T-helper 2 cell (primary cell): ENCODE results near the gene TTC16.

ENCODE experiments used
- DNase-seq, 5 experiments: peaks; one replicate each; pipeline versions ENCODE4 v3.0.0 to v3.0.0-alpha.2; 2012 to 2022

TTC16 gene

DNA sequence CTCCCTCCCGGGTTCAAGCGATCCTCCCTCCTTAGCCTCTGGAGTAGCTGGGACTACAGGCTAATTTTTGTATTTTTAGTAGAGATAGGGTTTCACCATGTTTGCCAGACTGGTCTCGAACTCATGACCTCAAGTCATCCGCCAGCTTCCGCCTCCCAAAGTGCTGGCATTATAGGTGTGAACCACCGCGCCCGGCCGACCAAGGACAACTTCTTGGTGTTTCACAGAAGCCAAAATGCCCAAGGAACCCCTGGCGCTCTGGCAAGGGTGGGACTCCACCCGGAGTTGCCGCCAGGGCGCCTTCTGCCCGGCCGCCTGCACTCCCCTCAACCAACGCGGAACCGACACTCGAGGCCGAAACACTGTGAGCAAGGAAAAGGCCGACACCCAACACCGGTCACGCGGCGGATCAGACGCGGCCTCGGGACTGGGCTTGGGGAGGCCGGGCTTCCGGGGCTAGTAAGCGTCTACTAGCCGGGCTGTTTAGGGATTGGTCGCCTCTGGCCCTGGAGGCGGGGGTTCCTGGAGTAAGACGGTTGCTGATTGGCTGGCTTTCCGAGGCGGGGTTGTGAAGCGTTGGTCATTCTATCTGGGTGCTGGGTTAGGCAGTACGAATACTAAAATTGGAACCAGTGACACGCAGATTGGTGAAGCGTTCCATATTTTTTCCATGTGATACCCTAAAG is 16.8 kb upstream of the TTC16 start:
- peak; percentile 50 to 91 (median 76) for DNase-seq

DNA sequence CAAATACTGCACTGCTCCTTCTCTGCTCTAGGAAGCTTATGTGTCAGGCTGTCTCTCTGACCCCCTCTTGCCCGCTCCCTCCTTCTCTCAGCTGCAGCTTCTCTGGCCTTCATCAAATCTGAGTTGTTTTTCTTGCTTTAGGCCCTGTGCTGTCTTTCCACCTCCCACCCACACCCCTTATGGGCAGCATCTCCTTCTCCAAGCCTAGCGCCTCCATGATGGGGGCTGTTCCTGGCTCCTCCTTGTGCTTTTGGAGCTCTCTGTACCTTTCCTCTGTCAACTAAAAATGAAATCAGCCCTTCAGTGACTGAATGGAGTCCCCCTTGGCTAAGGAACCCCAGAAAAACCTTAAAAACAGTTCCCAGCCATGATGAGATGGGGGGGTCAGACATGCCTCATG is 15.7 kb upstream of the TTC16 start:
- DNase-seq = no peak

DNA sequence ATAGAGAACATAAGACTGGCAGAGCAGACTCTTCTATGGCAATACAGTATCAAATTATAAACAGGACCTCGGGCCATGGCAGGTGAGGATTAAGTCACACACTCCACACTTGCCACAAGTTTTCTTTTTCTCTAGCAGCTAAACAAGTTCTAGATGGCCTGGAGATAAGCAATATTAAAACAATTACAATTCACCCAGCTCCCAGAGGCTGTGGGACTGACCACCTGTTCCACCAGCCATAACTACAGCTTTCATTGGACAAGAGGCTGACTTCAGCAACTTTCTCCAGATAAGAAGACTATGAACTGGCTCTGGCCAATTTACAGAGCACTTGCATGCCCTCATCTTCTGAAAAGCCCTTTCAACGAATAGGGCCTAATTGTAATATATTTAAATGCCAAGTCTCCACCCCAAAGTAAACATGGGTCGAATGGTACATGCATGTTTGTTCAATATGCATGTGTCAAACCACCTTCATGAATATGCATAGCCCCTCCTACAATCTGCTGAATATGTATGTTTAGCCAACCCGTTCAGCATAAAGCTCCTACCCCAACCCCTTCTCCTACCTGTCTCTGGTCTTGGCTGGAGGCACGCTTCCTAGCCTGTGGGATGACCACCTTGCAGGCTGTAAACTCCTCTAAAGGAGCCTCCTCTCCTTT is 15.2 kb upstream of the TTC16 start:
- no peak for DNase-seq

DNA sequence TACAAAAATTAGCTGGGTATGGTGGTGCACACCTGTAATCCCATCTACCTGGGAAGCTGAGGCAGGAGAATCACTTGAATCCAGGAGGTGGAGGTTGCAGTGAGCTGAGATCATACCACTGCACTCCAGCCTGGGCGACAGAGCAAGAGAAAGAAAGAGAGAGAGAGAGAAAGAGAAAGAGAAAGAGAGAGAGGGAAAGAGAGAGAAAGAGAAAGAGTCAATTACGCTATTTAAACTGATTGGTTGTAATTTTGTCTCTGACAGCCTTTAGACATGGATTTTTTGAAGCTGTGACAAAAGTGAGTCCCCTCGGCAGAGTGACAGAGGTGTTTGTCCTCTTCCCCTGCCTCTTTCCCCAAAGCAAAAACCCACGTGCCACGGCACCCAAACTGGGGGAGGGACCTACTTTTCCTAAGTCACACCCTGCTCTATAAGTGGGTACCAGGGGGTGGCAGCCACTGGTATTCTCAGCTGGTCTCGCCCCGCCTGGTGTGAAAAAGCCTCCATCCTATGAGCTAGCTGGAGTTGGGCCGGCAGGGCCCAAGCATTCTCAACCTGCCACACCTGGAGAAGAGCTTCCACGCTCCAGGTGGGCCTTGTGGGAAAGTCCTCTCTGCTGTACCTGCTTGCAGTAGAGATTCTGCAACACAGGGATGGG is 12.5 kb upstream of the TTC16 start:
- DNase-seq = no peak

DNA sequence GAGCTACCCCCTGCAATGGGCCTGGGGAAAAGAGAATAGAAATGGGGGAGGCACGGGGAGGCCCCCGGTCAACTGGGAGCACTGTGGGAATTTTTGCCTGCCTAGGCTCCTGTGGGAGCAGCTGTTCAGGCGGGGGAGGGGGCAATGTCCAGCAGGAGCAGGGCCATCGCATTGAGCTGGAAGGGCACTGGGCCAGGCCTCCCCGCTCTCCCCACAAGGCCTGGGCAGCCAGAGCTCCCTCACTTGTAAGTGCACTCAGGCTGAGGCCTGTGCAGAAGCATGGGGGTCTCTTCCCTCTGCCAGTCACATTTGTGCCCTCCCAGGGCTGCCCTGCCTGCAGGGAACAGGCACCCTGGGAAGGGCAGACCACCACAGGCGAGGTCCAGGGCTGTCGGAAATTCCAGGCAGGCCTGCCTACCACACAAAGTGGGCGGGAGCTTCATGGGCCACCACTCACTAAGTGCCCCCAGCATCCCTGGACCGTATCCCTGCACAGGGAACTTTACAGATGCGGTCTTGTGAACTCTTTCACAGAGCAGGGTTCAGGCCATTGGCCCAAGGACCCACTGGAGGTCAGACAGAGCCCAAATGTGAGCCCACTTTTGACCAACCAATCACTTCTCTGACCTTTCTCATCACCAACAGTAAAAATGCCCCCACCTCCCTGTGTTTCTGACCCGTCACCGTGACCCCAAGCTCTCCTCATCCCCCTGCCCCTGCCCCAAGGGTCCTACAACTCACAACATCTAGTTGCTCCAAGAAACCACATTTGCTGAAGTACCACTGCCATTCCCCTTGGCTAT is 10.1 kb upstream of the TTC16 start:
- DNase-seq = no peak

DNA sequence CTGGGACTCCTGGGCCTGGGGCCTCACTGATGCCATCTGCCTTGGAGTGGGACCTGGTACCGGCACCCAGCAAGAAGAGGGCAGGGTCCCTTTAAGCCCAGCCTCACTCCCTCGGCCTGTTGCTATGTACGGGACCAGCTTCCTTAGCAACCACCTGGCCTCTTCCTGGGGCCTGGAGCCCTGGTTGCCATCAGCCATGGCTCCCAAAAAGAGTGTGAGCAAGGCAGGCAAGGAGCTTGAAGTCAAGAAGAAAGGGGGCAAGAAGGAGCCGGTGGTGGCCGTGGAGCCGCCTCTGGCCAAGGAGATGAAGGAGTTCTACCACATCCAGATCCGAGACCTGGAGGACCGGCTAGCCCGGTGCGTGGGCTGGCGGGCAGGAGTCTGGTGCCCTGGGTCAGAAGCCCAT is 9.0 kb upstream of the TTC16 start, which contains the start of gene CFAP157:
Gene CFAP157, plus strand, starts transcription at position 153 of the 406 bp plus-strand sequence. Its CDS starts 44 bp downstream, at position 197.
- no peak for DNase-seq

DNA sequence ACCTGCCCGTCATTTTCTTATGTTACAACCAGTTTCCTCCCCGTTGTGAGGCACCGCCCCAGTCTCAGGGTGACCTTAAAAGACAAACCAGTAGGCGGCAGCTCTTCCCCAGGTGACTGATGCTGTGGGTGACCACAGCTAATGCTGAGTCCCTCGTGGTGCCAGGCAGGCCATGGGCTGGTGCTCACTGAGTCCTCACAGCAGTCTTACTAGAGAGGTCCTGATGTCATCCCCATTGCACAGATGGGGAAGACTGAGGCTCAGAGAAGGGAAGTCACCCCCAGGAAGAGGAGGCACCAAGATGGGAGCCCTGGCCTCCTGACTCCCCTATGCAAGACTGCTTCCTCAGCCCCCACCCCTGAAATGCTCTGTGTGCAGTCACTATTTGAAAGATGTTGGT is 8.1 kb upstream of the TTC16 start:
- DNase-seq = peak in 3 of 5 experiments; percentile 38 to 70 (median 43)

DNA sequence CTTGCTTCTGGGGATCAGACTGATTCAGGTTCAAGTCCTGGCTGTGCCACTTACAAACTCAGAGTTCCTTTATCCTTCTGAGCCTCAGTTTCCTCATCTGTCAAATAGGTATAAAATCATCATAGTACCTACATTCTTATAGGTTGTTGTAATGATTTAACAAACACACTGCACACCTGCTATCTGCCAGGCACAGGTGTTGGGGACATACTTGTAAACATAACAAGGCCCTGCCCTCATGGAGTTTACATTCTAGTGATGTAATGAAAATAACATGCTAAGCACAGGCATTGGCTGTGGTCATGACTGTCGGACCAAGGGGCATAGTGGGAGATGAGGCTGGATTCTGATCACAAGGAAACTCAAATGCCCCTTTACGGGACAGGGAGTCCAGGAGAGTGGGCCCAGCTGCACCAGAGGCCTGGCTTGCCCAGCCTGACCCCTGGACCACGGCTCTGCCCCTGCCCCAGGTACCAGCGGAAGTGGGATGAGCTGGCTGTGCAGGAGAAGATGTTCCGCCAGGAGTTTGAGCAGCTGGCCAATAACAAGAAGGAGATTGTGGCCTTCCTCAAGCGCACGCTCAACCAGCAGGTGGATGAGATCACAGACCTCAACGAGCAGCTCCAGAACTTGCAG is 6.8 kb upstream of the TTC16 start:
- no peak for DNase-seq

DNA sequence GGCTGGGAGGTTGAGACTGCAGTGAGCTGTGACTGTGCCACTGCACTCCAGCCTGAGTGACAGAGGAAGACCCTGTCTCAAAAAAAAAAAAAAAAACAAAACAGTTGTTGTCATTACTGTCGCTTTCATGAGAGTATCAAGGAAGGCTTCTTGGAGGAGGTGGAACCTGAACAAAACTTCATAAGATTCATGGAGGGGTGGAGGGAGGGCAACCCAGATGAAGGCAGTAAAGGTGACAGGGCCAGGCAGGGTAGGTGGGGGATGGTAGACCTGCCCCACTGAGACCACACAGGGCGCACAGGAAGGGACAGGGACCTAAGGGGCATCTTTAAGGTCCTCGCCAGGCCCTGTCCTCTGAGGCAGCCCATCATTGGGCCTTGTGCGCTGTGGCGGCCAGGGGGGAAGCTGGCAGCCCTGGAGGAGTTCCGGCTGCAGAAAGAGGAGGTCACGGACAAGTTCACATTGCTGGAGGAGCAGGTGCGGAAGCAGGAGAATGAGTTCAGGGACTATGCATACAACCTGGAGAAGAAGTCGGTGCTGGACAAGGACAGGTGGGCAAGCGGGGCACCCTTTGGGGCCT is 5.6 kb upstream of the TTC16 start:
- DNase-seq = no peak

DNA sequence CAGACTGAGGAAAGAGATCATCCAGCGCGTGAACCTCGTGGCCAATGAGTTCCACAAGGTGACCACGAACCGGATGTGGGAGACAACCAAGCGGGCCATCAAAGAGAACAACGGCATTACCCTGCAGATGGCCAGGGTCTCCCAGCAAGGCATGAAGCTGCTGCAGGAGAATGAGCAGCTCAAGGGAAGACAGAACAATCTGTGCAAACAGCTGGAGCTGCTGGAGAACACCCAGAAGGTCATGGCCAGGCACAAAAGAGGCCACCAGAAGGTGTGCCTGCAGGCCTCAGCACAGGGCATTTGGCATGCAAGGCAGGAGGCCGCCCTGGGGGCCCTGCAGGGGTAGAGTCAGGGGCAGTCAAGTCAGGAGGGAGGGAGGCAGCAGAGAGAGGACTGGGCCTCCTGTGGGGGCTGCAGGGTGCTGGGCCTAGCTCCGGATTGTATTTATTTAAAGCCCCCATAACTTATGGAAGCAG is 4.6 kb upstream of the TTC16 start:
- DNase-seq = peak in 1 of 5 experiments; percentile 53

DNA sequence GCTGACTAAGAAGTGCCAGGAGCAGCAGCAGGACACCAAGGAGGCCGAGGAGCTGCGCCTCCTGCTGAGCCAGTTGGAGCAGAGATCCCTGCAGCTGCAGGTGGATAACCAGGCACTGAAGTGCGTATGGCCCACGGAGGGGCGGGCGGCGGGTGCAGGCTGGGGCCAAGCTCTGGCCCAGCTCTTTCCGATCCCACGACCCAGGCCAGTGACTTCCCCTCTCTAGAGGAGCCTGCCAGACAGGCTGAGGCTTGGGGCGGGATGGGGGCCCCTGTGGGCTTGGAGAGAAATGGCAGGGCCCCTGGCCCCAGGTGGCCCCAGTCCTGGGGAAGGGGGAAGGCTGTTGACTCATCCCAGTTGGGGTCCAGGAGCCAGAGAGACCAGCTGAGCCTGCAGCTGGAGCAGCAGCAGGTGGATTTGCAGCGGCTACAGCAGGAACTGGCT is 4.0 kb upstream of the TTC16 start:
- DNase-seq = no peak

DNA sequence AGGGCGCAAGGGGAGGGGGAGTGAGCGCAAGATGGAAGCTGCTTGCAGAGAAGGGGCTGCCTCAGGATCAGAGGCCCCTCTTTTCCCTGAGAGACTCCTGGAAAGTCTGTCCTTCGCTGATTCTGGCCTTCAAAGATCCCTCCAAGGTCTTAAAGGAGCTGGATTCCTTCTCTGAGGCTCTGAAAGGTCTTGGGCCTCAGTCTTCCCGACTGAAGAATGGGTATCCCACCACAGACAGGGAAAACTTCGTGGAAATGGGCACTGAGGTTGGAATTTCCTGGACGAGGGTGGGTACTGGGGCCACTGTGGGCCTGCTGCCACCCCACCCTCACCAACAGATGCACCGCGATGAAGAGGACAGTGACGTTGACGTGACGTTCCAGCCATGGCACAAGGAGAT is 3.5 kb upstream of the TTC16 start:
- no peak for DNase-seq

DNA sequence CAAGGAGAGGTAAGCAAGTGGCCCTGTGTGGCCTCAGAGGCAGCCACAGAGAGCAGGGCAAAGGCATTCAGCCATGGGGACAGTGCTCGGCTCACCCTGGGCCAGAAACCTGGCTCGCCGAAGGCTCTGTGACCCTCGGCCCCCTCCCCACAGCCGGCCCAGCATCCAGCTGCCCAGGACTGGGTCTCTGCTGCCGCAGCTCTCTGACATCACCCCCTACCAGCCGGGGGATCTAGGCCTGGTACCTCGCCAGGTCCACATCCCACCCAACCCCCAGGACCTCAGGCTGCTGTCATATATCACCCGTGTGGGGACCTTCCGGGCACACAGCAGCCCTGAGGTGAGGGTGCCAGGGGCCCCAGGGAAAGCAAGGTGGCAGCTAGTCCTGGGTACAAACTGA is 3.0 kb upstream of the TTC16 start:
- no peak for DNase-seq

DNA sequence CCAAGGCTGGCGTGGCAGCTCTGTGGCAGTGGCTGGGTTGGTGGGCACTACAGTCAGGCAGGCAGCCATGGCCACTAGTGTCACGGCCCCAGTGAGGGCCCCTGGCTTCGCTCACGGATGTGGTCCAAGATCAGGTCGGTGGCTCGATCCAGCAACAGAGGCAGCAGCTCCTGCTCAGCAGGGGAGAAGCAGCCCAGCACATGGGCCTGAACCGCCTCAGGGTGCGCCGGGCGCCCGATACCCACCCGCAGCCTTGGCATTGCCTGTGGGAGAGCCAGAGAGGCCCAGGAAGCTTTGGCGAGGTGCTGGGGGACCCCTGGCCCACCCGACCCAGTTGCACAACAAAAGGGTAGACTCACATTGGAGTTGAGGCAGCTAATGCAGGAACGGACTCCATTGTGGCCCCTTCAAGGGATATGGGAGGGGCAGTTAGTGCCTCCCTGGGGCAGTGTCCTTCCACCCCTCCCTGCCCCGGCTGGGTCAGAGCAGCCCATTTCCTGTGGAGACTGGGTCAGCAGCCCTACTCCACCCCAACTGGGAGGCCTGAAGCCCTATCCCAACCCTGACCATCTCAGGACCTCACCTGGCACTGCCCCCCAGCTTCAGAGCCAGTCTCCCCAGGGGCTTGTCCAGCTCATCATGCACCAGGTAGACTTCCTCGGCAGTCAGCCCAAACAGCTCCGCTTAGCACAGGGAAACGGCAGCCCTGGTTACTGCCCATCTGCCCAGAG is 1.7 kb upstream of the TTC16 start:
- DNase-seq = no peak

DNA sequence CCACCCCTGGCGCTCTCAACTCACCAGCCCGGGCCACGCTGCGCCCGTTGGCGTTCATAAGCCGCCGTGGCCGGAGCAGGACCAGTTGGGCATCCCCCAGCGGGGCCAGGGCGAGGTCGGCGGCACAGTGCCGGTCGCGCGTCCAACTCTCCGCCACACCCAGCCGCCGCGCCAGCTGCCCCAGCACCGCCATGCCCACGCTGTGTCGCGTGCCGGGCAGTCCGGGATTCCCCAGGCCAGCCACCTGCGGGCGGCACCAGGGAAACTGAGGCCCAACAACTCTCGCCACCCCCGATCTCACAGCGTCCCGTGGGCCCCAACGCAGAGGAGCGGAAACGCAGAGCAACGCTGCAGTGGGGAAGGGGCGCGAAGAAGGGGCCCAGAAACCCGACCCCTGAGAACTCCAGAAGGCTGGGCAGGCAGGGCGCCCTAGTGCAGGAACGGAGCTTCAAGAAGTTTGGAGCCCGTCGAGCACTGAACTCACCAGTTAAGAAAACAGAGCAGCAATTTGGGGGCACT is 869 bp upstream of the TTC16 start:
- no peak for DNase-seq

DNA sequence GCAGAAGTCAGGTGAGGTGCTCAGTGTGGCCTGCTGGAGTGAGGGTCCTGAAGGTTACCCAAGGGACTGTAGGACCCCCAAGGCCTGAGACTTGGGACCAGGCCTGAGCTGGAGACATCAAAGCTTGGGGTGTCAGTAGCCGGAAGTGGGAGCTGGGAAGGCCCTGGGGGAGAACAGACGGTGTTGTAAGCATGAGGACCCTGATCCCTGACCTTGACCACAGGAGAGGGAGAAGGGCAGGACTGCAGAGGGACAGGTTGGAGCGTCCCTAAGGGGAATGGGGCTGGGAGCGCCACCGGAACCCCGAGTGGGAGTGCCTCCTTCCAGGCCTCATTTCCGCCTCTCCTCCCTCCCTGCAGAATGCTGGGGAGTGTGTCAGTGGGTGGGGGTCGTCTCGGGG is 533 bp downstream of the TTC16 start:
- DNase-seq = no peak

DNA sequence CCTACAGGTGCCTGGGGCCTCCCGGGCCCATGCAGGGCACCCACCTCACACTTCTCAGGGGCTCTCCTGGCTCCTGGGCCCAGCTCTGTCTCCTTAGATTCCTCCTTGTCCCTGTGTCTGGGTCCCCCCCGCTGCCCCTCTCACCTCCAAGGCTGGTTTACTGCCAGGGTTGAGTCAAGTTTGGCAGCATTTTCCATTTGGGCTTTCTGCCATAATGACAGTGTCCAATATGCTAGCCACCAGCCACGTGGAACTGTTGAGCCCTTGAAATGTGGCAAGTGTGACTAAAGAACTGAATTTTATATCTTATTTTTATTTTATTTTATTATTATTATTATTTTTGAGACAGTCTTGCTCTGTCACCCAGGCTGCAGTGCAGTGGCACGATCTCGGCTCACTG is 1.9 kb downstream of the TTC16 start:
- no peak for DNase-seq

DNA sequence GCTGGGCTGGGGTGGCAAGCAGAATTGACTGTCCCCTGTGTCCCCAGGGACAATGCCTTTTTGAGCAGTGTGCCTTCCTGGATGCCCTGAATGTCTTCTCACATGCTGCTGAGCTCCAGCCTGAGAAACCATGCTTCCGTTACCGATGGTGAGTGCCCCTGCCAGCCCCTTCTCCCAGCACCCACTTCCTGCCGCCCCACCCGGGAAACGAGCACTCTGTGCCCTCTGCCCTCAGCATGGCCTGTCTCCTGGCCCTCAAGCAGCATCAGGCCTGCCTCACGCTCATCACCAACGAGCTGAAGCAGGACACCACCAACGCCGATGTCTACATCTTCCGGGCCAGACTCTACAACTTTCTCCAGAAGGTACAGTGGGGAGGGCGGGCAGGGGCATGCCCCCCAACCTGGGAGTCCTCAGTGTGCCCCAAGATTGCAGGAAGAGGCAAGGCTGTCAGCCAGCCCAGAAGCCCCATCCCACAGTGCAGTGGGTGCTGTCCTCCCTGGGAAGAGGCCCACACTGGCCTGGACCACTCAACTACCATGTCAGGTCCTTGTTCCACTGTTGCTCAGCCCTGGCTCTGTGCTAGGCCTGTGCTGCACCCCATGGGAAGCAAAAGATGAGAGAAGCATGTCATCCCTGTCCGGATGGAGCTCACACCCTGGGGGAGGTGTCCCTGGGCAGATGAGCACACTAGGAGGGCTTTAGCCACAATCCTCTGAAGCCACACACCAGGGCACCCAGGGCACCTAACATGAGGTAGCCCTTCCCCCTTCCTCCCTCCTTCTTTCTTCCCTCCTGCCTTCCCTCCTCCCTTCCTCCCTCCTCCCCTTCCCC is 4.4 kb downstream of the TTC16 start:
- DNase-seq = peak in 2 of 5 experiments; percentile 55 to 62

DNA sequence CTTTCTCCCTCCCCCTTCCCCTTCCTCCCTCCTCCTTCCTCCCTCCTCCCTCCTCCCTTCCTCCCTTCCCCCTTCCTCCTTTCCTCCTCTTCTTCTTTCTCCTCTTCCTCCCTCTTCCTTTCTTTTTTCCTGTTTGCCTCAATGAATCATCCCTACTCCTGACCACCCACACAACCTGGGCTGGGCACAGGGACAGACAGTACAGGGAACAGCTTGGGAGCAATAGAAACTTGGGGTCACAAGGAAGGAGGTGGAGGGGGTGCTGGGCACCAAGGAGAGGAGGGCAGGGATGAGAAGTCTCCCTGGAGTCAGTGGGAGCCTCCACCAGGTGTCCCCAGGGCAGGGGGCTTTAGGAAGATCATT is 5.0 kb downstream of the TTC16 start:
- no peak for DNase-seq

DNA sequence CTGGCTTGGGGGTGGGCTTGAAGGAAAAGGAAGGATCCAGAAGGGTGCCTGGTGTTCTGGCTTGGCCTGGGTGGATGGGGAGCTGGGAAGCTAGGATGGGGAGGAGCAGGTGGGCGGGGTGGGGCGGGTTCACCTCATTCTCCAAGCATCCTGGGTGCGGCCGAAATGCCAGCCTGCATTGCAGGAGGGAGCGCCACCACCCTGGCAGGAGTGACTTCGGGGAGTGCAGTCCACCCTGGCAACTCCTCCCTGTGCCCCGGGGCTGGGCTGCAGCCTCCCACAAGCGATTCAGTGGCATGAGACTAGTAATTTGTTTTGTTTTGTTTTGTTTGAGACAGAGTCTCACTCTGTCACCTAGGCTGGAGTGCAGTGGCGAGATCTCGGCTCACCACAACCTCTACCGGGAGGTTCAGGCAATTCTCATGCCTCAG is 5.5 kb downstream of the TTC16 start:
- DNase-seq = no peak
